ENCODE measurements around the gene CCT5.

The CCT5 gene

DNA sequence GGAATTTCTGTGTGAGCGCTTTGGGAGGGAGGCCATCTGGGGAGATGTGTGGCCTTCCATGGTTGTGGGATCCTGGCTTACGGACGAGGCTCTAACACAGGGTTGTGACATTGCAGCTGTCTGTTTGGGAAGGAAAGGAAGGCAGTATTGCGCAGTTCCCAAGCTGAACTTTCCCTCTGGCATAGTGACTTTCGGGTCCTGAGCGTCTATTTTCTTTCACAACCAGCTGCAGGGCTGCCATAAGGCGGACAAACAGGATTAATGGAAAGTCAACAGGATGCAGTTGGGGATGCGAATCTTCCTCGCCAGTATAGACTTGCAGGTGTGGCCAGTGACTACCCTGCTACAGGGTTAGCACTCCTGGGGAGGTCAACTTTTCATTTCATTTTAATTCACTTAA is 25.9 kb downstream of the CCT5 start:
- CTCF ChIA-PET, result interaction anchor here (1.3 kb wide), 1 partner anchor 8 kb away, joined by 6 read pairs; no protein-coding TSS in a partner anchor
- TF ChIP-seq, protein P1, sequence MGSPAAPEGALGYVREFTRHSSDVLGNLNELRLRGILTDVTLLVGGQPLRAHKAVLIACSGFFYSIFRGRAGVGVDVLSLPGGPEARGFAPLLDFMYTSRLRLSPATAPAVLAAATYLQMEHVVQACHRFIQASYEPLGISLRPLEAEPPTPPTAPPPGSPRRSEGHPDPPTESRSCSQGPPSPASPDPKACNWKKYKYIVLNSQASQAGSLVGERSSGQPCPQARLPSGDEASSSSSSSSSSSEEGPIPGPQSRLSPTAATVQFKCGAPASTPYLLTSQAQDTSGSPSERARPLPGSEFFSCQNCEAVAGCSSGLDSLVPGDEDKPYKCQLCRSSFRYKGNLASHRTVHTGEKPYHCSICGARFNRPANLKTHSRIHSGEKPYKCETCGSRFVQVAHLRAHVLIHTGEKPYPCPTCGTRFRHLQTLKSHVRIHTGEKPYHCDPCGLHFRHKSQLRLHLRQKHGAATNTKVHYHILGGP (tag by site-specific recombination; IDR thresholded peaks at IDR 0.05), result no peak
- no peak overlapping the region for H3K27ac ChIP-seq (ENCODE audit: extremely low read depth, low read depth, low read length)
- no peaks in the 10 kb centered on the region for H3K4me1 ChIP-seq (ENCODE audit: control insufficient read depth, insufficient read depth, low read length)
- no peaks in the 10 kb centered on the region; a peak in 1 of 3 replicates for H3K36me3 ChIP-seq (ENCODE audit: control insufficient read depth in 2 of 2, insufficient read depth in 1 of 2, low read length in 2 of 2)
- H3K9me3 ChIP-seq (ENCODE audit: control insufficient read depth, insufficient read depth, low read depth, low read length), result no peaks in the 10 kb centered on the region
- POLR2A ChIA-PET, result interaction anchor here (0.7 kb wide), 1 partner anchor 77 kb away, joined by 3 read pairs; the partner anchor contains the start of gene MARCHF6
- no peak overlapping the region for H3K4me3 ChIP-seq (ENCODE audit: low read depth, low read length)

DNA sequence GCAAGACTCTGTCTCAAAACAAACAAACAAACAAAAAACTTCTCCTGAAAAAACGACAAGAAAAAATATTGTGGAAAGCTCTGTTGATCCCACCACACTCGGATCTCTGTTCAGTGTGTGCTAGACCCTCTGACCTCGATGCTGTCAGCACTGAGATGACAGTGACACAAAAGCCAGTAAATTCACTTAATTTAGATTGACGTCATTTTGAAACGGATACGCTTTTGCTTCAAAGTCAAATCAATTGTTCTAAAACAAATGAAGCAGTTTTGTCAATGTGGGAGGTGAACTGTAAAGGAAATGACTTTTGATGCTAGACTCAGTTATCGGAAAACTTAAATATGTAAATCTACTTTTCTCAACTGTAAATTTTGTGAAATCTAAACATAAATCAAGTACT is 26.6 kb downstream of the CCT5 start:
- H3K9me3 ChIP-seq (ENCODE audit: control insufficient read depth, insufficient read depth, low read depth, low read length), result no peaks in the 10 kb centered on the region
- POLR2A ChIA-PET, result interaction anchor here (0.6 kb wide), 1 partner anchor 21 kb away, joined by 4 read pairs; no protein-coding TSS in a partner anchor
- no peak overlapping the region for H3K4me3 ChIP-seq (ENCODE audit: low read depth, low read length)
- CTCF ChIA-PET, result interaction anchor here (0.9 kb wide), 1 partner anchor 28 kb away, joined by 3 read pairs; no protein-coding TSS in a partner anchor
- H3K4me1 ChIP-seq (ENCODE audit: control insufficient read depth, insufficient read depth, low read length), result no peaks in the 10 kb centered on the region
- no peaks in the 10 kb centered on the region; a peak in 1 of 3 replicates for H3K36me3 ChIP-seq (ENCODE audit: control insufficient read depth in 2 of 2, insufficient read depth in 1 of 2, low read length in 2 of 2)
- H3K27ac ChIP-seq (ENCODE audit: extremely low read depth, low read depth, low read length), result no peak overlapping the region
- TF ChIP-seq REST (tag by site-specific recombination; IDR thresholded peaks at IDR 0.05), result no peak
- no peak for TF ChIP-seq ZNF324 (tag by site-specific recombination; IDR thresholded peaks at IDR 0.05)
- no peak for TF ChIP-seq ZNF354C (tag by site-specific recombination; IDR thresholded peaks at IDR 0.05; ENCODE audit: borderline replicate concordance, low read depth)
- TF ChIP-seq ZNF416 (tag by site-specific recombination; IDR thresholded peaks at IDR 0.05), result no peak
- no peak for TF ChIP-seq KLF9 (tag by site-specific recombination; IDR thresholded peaks at IDR 0.05; ENCODE audit: low read depth)
- no peak for TF ChIP-seq ZBTB21 (tag by site-specific recombination; IDR thresholded peaks at IDR 0.05)
- TF ChIP-seq, protein P2, sequence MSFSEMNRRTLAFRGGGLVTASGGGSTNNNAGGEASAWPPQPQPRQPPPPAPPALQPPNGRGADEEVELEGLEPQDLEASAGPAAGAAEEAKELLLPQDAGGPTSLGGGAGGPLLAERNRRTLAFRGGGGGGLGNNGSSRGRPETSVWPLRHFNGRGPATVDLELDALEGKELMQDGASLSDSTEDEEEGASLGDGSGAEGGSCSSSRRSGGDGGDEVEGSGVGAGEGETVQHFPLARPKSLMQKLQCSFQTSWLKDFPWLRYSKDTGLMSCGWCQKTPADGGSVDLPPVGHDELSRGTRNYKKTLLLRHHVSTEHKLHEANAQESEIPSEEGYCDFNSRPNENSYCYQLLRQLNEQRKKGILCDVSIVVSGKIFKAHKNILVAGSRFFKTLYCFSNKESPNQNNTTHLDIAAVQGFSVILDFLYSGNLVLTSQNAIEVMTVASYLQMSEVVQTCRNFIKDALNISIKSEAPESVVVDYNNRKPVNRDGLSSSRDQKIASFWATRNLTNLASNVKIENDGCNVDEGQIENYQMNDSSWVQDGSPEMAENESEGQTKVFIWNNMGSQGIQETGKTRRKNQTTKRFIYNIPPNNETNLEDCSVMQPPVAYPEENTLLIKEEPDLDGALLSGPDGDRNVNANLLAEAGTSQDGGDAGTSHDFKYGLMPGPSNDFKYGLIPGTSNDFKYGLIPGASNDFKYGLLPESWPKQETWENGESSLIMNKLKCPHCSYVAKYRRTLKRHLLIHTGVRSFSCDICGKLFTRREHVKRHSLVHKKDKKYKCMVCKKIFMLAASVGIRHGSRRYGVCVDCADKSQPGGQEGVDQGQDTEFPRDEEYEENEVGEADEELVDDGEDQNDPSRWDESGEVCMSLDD (tag by site-specific recombination; IDR thresholded peaks at IDR 0.05), result no peak
- TF ChIP-seq ZNF26 (tag by site-specific recombination; IDR thresholded peaks at IDR 0.05), result no peak
- TF ChIP-seq, protein P3, sequence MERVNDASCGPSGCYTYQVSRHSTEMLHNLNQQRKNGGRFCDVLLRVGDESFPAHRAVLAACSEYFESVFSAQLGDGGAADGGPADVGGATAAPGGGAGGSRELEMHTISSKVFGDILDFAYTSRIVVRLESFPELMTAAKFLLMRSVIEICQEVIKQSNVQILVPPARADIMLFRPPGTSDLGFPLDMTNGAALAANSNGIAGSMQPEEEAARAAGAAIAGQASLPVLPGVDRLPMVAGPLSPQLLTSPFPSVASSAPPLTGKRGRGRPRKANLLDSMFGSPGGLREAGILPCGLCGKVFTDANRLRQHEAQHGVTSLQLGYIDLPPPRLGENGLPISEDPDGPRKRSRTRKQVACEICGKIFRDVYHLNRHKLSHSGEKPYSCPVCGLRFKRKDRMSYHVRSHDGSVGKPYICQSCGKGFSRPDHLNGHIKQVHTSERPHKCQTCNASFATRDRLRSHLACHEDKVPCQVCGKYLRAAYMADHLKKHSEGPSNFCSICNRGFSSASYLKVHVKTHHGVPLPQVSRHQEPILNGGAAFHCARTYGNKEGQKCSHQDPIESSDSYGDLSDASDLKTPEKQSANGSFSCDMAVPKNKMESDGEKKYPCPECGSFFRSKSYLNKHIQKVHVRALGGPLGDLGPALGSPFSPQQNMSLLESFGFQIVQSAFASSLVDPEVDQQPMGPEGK (tag by site-specific recombination; IDR thresholded peaks at IDR 0.05), result no peak
- TF ChIP-seq ZNF544 (tag by site-specific recombination; IDR thresholded peaks at IDR 0.05), result no peak
- TF ChIP-seq, protein P4, sequence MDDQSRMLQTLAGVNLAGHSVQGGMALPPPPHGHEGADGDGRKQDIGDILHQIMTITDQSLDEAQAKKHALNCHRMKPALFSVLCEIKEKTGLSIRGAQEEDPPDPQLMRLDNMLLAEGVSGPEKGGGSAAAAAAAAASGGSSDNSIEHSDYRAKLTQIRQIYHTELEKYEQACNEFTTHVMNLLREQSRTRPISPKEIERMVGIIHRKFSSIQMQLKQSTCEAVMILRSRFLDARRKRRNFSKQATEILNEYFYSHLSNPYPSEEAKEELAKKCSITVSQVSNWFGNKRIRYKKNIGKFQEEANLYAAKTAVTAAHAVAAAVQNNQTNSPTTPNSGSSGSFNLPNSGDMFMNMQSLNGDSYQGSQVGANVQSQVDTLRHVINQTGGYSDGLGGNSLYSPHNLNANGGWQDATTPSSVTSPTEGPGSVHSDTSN (CRISPR knock-in tag; IDR thresholded peaks at IDR 0.05), result no peak
- no peak for TF ChIP-seq ZBTB8A (tag by site-specific recombination; IDR thresholded peaks at IDR 0.05)
- TF ChIP-seq ZNF214 (tag by site-specific recombination; IDR thresholded peaks at IDR 0.05; ENCODE audit: borderline replicate concordance), result no peak
- TF ChIP-seq, protein P5, sequence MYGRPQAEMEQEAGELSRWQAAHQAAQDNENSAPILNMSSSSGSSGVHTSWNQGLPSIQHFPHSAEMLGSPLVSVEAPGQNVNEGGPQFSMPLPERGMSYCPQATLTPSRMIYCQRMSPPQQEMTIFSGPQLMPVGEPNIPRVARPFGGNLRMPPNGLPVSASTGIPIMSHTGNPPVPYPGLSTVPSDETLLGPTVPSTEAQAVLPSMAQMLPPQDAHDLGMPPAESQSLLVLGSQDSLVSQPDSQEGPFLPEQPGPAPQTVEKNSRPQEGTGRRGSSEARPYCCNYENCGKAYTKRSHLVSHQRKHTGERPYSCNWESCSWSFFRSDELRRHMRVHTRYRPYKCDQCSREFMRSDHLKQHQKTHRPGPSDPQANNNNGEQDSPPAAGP (tag by site-specific recombination; IDR thresholded peaks at IDR 0.05), result no peak
- no peak for TF ChIP-seq ZNF639 (tag by site-specific recombination; IDR thresholded peaks at IDR 0.05)
- no peak for TF ChIP-seq MYNN (tag by site-specific recombination; IDR thresholded peaks at IDR 0.05; ENCODE audit: borderline replicate concordance)
- TF ChIP-seq ZNF791 (tag by site-specific recombination; IDR thresholded peaks at IDR 0.05), result no peak
- TF ChIP-seq ZNF530 (tag by site-specific recombination; IDR thresholded peaks at IDR 0.05; ENCODE audit: low read depth), result no peak
